Testis (tissue), 3 donors: ENCODE measurements around the gene TTC21B. TPM values are rescaled to one million over a fixed set of nuclear protein-coding genes. Genes with fewer than 3 reads are reported as not detected.

Experiments used
- DNase-seq: peaks from one replicate; pipeline ENCODE4 v3.0.0-alpha.2; 2019
- H3K27ac ChIP-seq, 2 donors: fragments of 200-600 bp; sonication (generic); one replicate each; pipeline ENCODE4 v1.5.1; 2019
- H3K27me3 ChIP-seq: fragments of 200-600 bp; sonication (generic); one replicate; pipeline ENCODE4 v1.5.1; 2019
- H3K36me3 ChIP-seq: fragments of 200-600 bp; sonication (generic); one replicate; pipeline ENCODE4 v1.5.1; 2017; ENCODE audit warnings: low read depth; ENCODE audit errors: missing control alignments
- H3K4me1 ChIP-seq: fragments of 200-600 bp; sonication (generic); one replicate; pipeline ENCODE4 v1.5.1; 2019
- H3K4me3 ChIP-seq, 2 donors: fragments of 200-600 bp; sonication (generic); one replicate each; pipeline ENCODE4 v1.5.1; 2017 to 2019
- H3K9me3 ChIP-seq: fragments of 200-600 bp; sonication (generic); one replicate; pipeline ENCODE4 v1.5.1; 2017
- CTCF ChIP-seq, 3 experiments: fragments of 450-650 bp in 2 of 3; fragments of 200-600 bp in 1 of 3; sonication (generic) in 1 of 3; IDR thresholded peaks; one replicate each; pipeline ENCODE4 v1.5.1; 2016 to 2019; ENCODE audit warnings: antibody characterized with exemption in 3 of 3, mild to moderate bottlenecking in 2 of 3, moderate library complexity in 1 of 3
- POLR2A ChIP-seq: fragments of 450-650 bp; IDR thresholded peaks from one replicate; pipeline ENCODE4 v1.6.1; 2017; ENCODE audit warnings: antibody characterized with exemption, mild to moderate bottlenecking, moderate library complexity
- WGBS, 2 donors: methylation state at CpG; one replicate each; pipeline ENCODE4 v1.1.5; 2018; 5-methylcytosine and 5-hydroxymethylcytosine counted together
- intact Hi-C: fragments of 100-400 bp; cut with DNase I; formaldehyde crosslinking; loops from one replicate; pipeline ENCODE4 v1.15.1; 2023; ENCODE audit warnings: low total_unique reads
- polyA plus RNA-seq: library from polyadenylated mRNA; stranded (reverse); fragments of 350-450 nt; fragmentation: Illumina TruSeq; extraction: RNeasy Lipid Tissue Mini Kit (QIAGEN cat#74804); gene quantifications from one replicate; pipeline ENCODE4 v1.2.3, GENCODE V29; 2014; ENCODE audit warnings: low read depth, low replicate concordance; ENCODE audit not compliant: insufficient read depth
- total RNA-seq, 2 donors: library from RNA; depleted of rRNA; stranded (reverse); fragments of >200 nt; gene quantifications; one replicate each; pipeline ENCODE4 v1.2.3, GENCODE V29; 2016

TTC21B gene
- total and polyA plus RNA-seq, 3 donors from 2014 or later, result 11.1 to 50.9 (median 46.6) TPM

- Histone ChIP-seq H3K27ac (no peak overlapping the region), H3K4me1 (no peaks in the 10 kb centered on the region), H3K27me3 (no peaks in the 10 kb centered on the region), H3K36me3 (no peaks in the 10 kb centered on the region), H3K9me3 (no peaks in the 10 kb centered on the region), H3K4me3 (no peak overlapping the region)
- no peak for TF ChIP-seq CTCF (IDR thresholded peaks at IDR 0.05)
- TF ChIP-seq POLR2A, result no peak
- intact Hi-C loops, result no loop called here
- DNase-seq, result no peak
Measured at GRCh38 chr2:165913636-165914035, 39.9 kb downstream of the TTC21B start.

GRCh38 chr2:165911981-165912380 lies 41.6 kb downstream of the TTC21B start:
- H3K27ac ChIP-seq, result no peak overlapping the region
- TF ChIP-seq CTCF (IDR thresholded peaks at IDR 0.05), result no peak
- no peaks in the 10 kb centered on the region for H3K27me3 ChIP-seq
- no peaks in the 10 kb centered on the region for H3K4me1 ChIP-seq
- no peak overlapping the region for H3K4me3 ChIP-seq
- H3K36me3 ChIP-seq, result no peaks in the 10 kb centered on the region
- no peak for DNase-seq
- WGBS, 2 donors, result 91 to 92% methylated on average over 2 of the region's 2 CpGs
- intact Hi-C loops, result no loop called here
- H3K9me3 ChIP-seq, result no peaks in the 10 kb centered on the region

GRCh38 chr2:165911231-165911630 lies 42.3 kb downstream of the TTC21B start:
- intact Hi-C loops, result no loop called here
- no peaks in the 10 kb centered on the region for H3K9me3 ChIP-seq
- no peak for TF ChIP-seq CTCF (IDR thresholded peaks at IDR 0.05)
- TF ChIP-seq POLR2A, result no peak
- no peaks in the 10 kb centered on the region for H3K27me3 ChIP-seq
- no peaks in the 10 kb centered on the region for H3K4me1 ChIP-seq
- no peak overlapping the region for H3K4me3 ChIP-seq
- H3K36me3 ChIP-seq, result no peaks in the 10 kb centered on the region
- H3K27ac ChIP-seq, result no peak overlapping the region
- no peak for DNase-seq

- Histone ChIP-seq H3K27ac (no peak overlapping the region), H3K4me3 (no peak overlapping the region), H3K4me1 (no peaks in the 10 kb centered on the region), H3K9me3 (no peaks in the 10 kb centered on the region), H3K36me3 (no peaks in the 10 kb centered on the region), H3K27me3 (no peaks in the 10 kb centered on the region)
- WGBS, 2 donors, result 69 to 86% methylated on average over 1 of the region's 1 CpG
- TF ChIP-seq POLR2A (no peak), CTCF (IDR thresholded peaks at IDR 0.05) (no peak)
- intact Hi-C loops, result no loop called here
- no peak for DNase-seq
Measured at GRCh38 chr2:165909466-165909865, 44.1 kb downstream of the TTC21B start.

GRCh38 chr2:165905854-165906253 lies 47.7 kb downstream of the TTC21B start:
- H3K27ac ChIP-seq, result no peak overlapping the region
- no peaks in the 10 kb centered on the region for H3K4me1 ChIP-seq
- intact Hi-C loops, result no loop called here
- no peak overlapping the region for H3K4me3 ChIP-seq
- WGBS, 2 donors, result 73 to 79% methylated on average over 2 of the region's 2 CpGs
- no peaks in the 10 kb centered on the region for H3K36me3 ChIP-seq
- no peak for TF ChIP-seq CTCF (IDR thresholded peaks at IDR 0.05)
- TF ChIP-seq POLR2A, result no peak
- H3K9me3 ChIP-seq, result no peaks in the 10 kb centered on the region
- no peak for DNase-seq
- H3K27me3 ChIP-seq, result no peaks in the 10 kb centered on the region
